ENCODE results near the gene KCNQ2.

DNA sequence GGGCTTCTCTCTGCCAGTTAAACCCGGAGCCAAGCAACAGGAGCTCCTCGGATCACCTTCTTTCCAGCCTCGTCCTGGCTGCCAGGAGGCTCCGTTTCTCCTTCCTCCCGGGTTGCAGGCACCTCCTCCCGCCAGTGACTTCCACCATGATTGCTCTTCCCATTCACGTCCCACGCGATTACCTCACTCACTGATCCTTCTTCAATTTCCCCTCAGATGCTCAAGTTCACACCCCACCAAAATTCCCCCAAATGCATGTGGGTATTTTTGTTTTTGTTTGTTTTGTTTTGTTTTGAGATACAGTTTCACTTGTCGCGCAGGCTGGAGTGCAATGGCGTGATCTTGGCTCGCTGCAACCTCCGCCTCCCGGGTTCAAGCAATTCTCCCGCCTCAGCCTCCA is 25.1 kb downstream of the KCNQ2 start:
- TF ChIP-seq, protein P1, sequence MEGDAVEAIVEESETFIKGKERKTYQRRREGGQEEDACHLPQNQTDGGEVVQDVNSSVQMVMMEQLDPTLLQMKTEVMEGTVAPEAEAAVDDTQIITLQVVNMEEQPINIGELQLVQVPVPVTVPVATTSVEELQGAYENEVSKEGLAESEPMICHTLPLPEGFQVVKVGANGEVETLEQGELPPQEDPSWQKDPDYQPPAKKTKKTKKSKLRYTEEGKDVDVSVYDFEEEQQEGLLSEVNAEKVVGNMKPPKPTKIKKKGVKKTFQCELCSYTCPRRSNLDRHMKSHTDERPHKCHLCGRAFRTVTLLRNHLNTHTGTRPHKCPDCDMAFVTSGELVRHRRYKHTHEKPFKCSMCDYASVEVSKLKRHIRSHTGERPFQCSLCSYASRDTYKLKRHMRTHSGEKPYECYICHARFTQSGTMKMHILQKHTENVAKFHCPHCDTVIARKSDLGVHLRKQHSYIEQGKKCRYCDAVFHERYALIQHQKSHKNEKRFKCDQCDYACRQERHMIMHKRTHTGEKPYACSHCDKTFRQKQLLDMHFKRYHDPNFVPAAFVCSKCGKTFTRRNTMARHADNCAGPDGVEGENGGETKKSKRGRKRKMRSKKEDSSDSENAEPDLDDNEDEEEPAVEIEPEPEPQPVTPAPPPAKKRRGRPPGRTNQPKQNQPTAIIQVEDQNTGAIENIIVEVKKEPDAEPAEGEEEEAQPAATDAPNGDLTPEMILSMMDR (IDR thresholded peaks at IDR 0.05), result no peak
- TF ChIP-seq EP300 (IDR thresholded peaks at IDR 0.05) (no peak), POLR2AphosphoS5 (IDR thresholded peaks at IDR 0.05) (no peak)

Measured in stomach (tissue), 4 donors.